HEK293T (cell line): ENCODE measurements around the gene BZW2.

Source experiments
- ARNT ChIP-seq: fragments of 450-650 bp; IDR thresholded peaks from 2 replicates; pipeline ENCODE4 v1.6.1; 2017; ENCODE audit warnings: mild to moderate bottlenecking
- FOXK2 ChIP-seq: fragments of 450-650 bp; IDR thresholded peaks from 2 replicates; pipeline ENCODE4 v1.6.1; 2016; ENCODE audit warnings: mild to moderate bottlenecking
- FOXM1 ChIP-seq: fragments of 450-650 bp; IDR thresholded peaks from 2 replicates; pipeline ENCODE4 v1.6.1; 2017; ENCODE audit warnings: mild to moderate bottlenecking, borderline replicate concordance
- HDGF ChIP-seq: fragments of 450-650 bp; IDR thresholded peaks from 2 replicates; pipeline ENCODE4 v1.6.1; 2017; ENCODE audit warnings: antibody characterized with exemption, borderline replicate concordance
- NFRKB ChIP-seq: fragments of 450-650 bp; IDR thresholded peaks from 2 replicates; pipeline ENCODE4 v1.6.1; 2016; ENCODE audit warnings: mild to moderate bottlenecking, moderate library complexity
- SP1 ChIP-seq: fragments of 450-650 bp; IDR thresholded peaks from 2 replicates; pipeline ENCODE4 v1.6.1; 2017
- SUZ12 ChIP-seq: fragments of 450-650 bp; IDR thresholded peaks from 2 replicates; pipeline ENCODE4 v1.6.1; 2016; ENCODE audit warnings: mild to moderate bottlenecking
- ZNF384 ChIP-seq: fragments of 450-650 bp; IDR thresholded peaks from 2 replicates; pipeline ENCODE4 v1.6.1; 2016

DNA sequence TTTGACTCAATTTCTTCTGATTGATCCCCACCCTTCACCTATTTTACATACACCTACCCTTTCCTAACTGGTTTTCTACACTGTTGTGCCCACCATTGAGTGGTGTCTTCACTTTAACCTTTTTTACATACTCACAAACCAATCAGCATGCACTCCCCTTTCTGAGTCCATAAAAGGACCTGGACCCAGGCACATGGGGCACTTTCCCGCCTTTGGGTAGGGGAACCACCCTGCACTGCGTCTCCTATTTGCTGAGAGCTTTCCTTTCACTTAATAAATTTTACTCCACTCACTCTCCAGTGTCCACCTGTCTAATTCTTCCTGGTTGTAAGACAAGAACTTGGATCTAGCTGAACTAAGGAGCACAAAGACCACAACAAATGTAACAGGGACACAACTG, 34.3 kb upstream of the BZW2 start:
- TF ChIP-seq SUZ12, result no peak
- no peak for TF ChIP-seq NFRKB
- no peak for TF ChIP-seq FOXK2
- TF ChIP-seq FOXM1, result no peak
- TF ChIP-seq ARNT, result no peak
- TF ChIP-seq HDGF, result no peak
- TF ChIP-seq SP1, result no peak
- TF ChIP-seq ZNF384, result no peak
